IMR-90 (cell line): ENCODE results near the gene RPL10. TPM values are rescaled to one million over a fixed set of nuclear protein-coding genes. Genes with fewer than 3 reads are reported as not detected.

Source experiments
- ATAC-seq: fragments of 200-7000 bp; cut with Tn5 transposase; 2 replicates; pipeline ENCODE4 v1.9.1; 2020; ENCODE audit warnings: low read depth, mild to moderate bottlenecking, moderate library complexity
- BruUV-seq: library from RNA; stranded (reverse); fragments of 400-500 nt; replicated peaks from 2 replicates; lab custom pipeline; 2021; lab: Mats Ljungman, UMichigan
- CTCF ChIA-PET: fragments of 300-600 bp; formaldehyde crosslinking; extraction: SDS; loops from one replicate; lab custom pipeline; 2021; ENCODE audit warnings: antibody characterized with exemption; lab: Yijun Ruan, JAX
- POLR2A ChIA-PET: fragments of 300-600 bp; sonication (Branson Sonifier 250); formaldehyde crosslinking; loops from one replicate; lab custom pipeline; 2022; ENCODE audit warnings: antibody characterized with exemption; ENCODE audit not compliant: unreplicated experiment; lab: Charles Lee
- DNase-seq: peaks from one replicate; pipeline ENCODE4 v3.0.0; 2013
- H2AFZ ChIP-seq: replicated peaks from 2 replicates; pipeline ENCODE3; 2013; ENCODE audit warnings: low read length, mild to moderate bottlenecking; ENCODE audit not compliant: poor library complexity
- H2AK5ac ChIP-seq: 2 replicates; pipeline ENCODE4 v1.6.1; 2013; ENCODE audit warnings: low read depth, low read length, inconsistent platforms
- H2AK9ac ChIP-seq: replicated peaks from 2 replicates; pipeline ENCODE3; 2013; ENCODE audit warnings: mild to moderate bottlenecking, low read depth, low read length, moderate library complexity; ENCODE audit not compliant: poor library complexity
- H2BK120ac ChIP-seq: 2 replicates; pipeline ENCODE4 v1.6.1; 2013; ENCODE audit warnings: low read depth, low read length, inconsistent platforms
- H2BK15ac ChIP-seq: 3 replicates; pipeline ENCODE4 v1.6.1; 2013; ENCODE audit warnings: low read depth, low read length, inconsistent platforms
- H2BK20ac ChIP-seq: 2 replicates; pipeline ENCODE4 v1.6.1; 2013; ENCODE audit warnings: low read depth, mild to moderate bottlenecking, inconsistent platforms, low read length, moderate library complexity
- H2BK5ac ChIP-seq: 2 replicates; pipeline ENCODE4 v1.6.1; 2013; ENCODE audit warnings: mild to moderate bottlenecking, low read depth, low read length, inconsistent platforms; ENCODE audit not compliant: poor library complexity, severe bottlenecking
- H3K14ac ChIP-seq: replicated peaks from 2 replicates; pipeline ENCODE4 v1.6.1; 2013; ENCODE audit warnings: low read depth, low read length, inconsistent platforms
- H3K18ac ChIP-seq: 2 replicates; pipeline ENCODE4 v1.6.1; 2013; ENCODE audit warnings: low read depth, low read length, control low read depth
- H3K23ac ChIP-seq: 2 replicates; pipeline ENCODE4 v1.6.1; 2013; ENCODE audit warnings: low read depth, low read length, inconsistent platforms
- H3K27ac ChIP-seq: 2 replicates; pipeline ENCODE4 v1.5.1; 2013; ENCODE audit warnings: mild to moderate bottlenecking, control low read depth, low read length; ENCODE audit not compliant: insufficient read depth
- H3K27me3 ChIP-seq: 2 replicates; pipeline ENCODE4 v1.6.1; 2013; ENCODE audit warnings: low read length; ENCODE audit not compliant: control insufficient read depth, insufficient read depth
- H3K36me3 ChIP-seq: 2 replicates; pipeline ENCODE4 v1.6.1; 2013; ENCODE audit warnings: low read length, mixed read lengths; ENCODE audit not compliant: control insufficient read depth, insufficient read depth
- H3K4ac ChIP-seq: 2 replicates; pipeline ENCODE4 v1.6.1; 2013; ENCODE audit warnings: low read depth, low read length, inconsistent platforms
- H3K4me1 ChIP-seq: 2 replicates; pipeline ENCODE4 v1.6.1; 2013; ENCODE audit warnings: low read length, mixed read lengths; ENCODE audit not compliant: control insufficient read depth, insufficient read depth
- H3K4me2 ChIP-seq: 2 replicates; pipeline ENCODE4 v1.6.1; 2013; ENCODE audit warnings: low read depth, mild to moderate bottlenecking, control low read depth, low read length, moderate library complexity
- H3K4me3 ChIP-seq: 2 replicates; pipeline ENCODE4 v1.5.1; 2013; ENCODE audit warnings: low read depth, mild to moderate bottlenecking, control low read depth, low read length, moderate library complexity; ENCODE audit not compliant: insufficient read depth
- H3K56ac ChIP-seq: 2 replicates; pipeline ENCODE4 v1.6.1; 2013; ENCODE audit warnings: low read length, inconsistent platforms; ENCODE audit not compliant: insufficient read depth; ENCODE audit errors: extremely low read depth
- H3K79me1 ChIP-seq, 2 experiments: 2 replicates each; pipeline ENCODE4 v1.6.1; 2013; ENCODE audit warnings: low read length in 2 of 2, inconsistent platforms in 1 of 2, low read depth in 1 of 2
- H3K9ac ChIP-seq: 2 replicates; pipeline ENCODE4 v1.6.1; 2013; ENCODE audit warnings: low read depth, low read length, control low read depth
- H3K9me1 ChIP-seq: 2 replicates; pipeline ENCODE4 v1.6.1; 2013; ENCODE audit warnings: low read length, inconsistent platforms; ENCODE audit not compliant: insufficient read depth
- H3K9me3 ChIP-seq: 2 replicates; pipeline ENCODE4 v1.6.1; 2013; ENCODE audit warnings: low read length; ENCODE audit not compliant: control insufficient read depth, insufficient read depth
- H4K20me1 ChIP-seq: 2 replicates; pipeline ENCODE4 v1.6.1; 2013; ENCODE audit warnings: low read length, inconsistent platforms; ENCODE audit not compliant: insufficient read depth
- H4K5ac ChIP-seq: 2 replicates; pipeline ENCODE4 v1.6.1; 2013; ENCODE audit warnings: mild to moderate bottlenecking, low read depth, low read length, control low read depth
- H4K8ac ChIP-seq, 2 experiments: 2 replicates each; pipeline ENCODE4 v1.6.1; 2013; ENCODE audit warnings: low read depth in 2 of 2, low read length in 2 of 2, control low read depth in 1 of 2, inconsistent platforms in 1 of 2
- H4K91ac ChIP-seq: 2 replicates; pipeline ENCODE4 v1.6.1; 2013; ENCODE audit warnings: low read depth, low read length, inconsistent platforms; ENCODE audit not compliant: insufficient read depth
- BHLHE40 ChIP-seq: fragments of 150-350 bp; IDR thresholded peaks from 2 replicates; pipeline ENCODE4 v1.6.1; 2016; ENCODE audit warnings: mild to moderate bottlenecking, low read depth, low read length
- CEBPB ChIP-seq: IDR thresholded peaks from 2 replicates; pipeline ENCODE4 v1.6.1; 2012; ENCODE audit warnings: low read depth, low read length, improper control_type of control experiment
- CHD1 ChIP-seq: IDR thresholded peaks from 2 replicates; pipeline ENCODE4 v1.6.1; 2012; ENCODE audit warnings: low read depth, low read length, improper control_type of control experiment
- FOS ChIP-seq: fragments of 150-350 bp; IDR thresholded peaks from 2 replicates; pipeline ENCODE4 v1.6.1; 2016; ENCODE audit warnings: low read depth, low read length
- MAFK ChIP-seq: IDR thresholded peaks from 2 replicates; pipeline ENCODE4 v1.6.1; 2012; ENCODE audit warnings: low read depth, low read length, improper control_type of control experiment
- MAZ ChIP-seq: IDR thresholded peaks from 2 replicates; pipeline ENCODE4 v1.6.1; 2012; ENCODE audit warnings: low read depth, mild to moderate bottlenecking, low read length, improper control_type of control experiment, moderate library complexity, borderline replicate concordance
- MXI1 ChIP-seq: IDR thresholded peaks from 2 replicates; pipeline ENCODE4 v1.6.1; 2012; ENCODE audit warnings: low read depth, mild to moderate bottlenecking, low read length, moderate library complexity, borderline replicate concordance
- NFE2L2 ChIP-seq: fragments of 150-350 bp; IDR thresholded peaks from 2 replicates; pipeline ENCODE4 v1.6.1; 2016; ENCODE audit warnings: low read depth, mild to moderate bottlenecking, low read length
- POLR2A ChIP-seq: IDR thresholded peaks from 2 replicates; pipeline ENCODE4 v1.6.1; 2012; ENCODE audit warnings: mild to moderate bottlenecking, low read depth, low read length
- RAD21 ChIP-seq: IDR thresholded peaks from 2 replicates; pipeline ENCODE4 v1.6.1; 2012; ENCODE audit warnings: low read length, improper control_type of control experiment
- RCOR1 ChIP-seq: IDR thresholded peaks from 2 replicates; pipeline ENCODE4 v1.6.1; 2012; ENCODE audit warnings: mild to moderate bottlenecking, low read length, improper control_type of control experiment; ENCODE audit not compliant: insufficient replicate concordance
- RFX5 ChIP-seq: IDR thresholded peaks from 2 replicates; pipeline ENCODE4 v1.8.0; 2012; ENCODE audit warnings: low read depth, mild to moderate bottlenecking, low read length, moderate library complexity
- SMC3 ChIP-seq: fragments of 150-350 bp; IDR thresholded peaks from 2 replicates; pipeline ENCODE4 v1.6.1; 2016; ENCODE audit warnings: low read depth, mild to moderate bottlenecking, antibody characterized with exemption, low read length, moderate library complexity
- WGBS, 2 experiments: methylation state at CpG; one replicate each; pipeline versions ENCODE4 v1.1.5 to v1.1.7; 2013; ENCODE audit warnings: missing lambda C conversion rate in 2 of 2; ENCODE audit not compliant: insufficient read length in 1 of 2; ENCODE audit errors: extremely low coverage in 2 of 2; 5-methylcytosine and 5-hydroxymethylcytosine counted together
- dilution Hi-C: fragments of 300-500 bp; cut with HindIII; formaldehyde crosslinking; loops from one replicate; pipeline ENCODE4 v1.14.3; 2018; ENCODE audit warnings: low sequenced_read_pairs; ENCODE audit not compliant: unreplicated experiment
- in situ Hi-C: fragments of 300-500 bp; cut with MboI; formaldehyde crosslinking; loops from 3 replicates; pipeline ENCODE4 v1.14.3; 2019; ENCODE audit warnings: low sequenced_read_pairs, inconsistent platforms, mixed read lengths
- intact Hi-C: fragments of 100-400 bp; cut with micrococcal nuclease; formaldehyde crosslinking; loops from 2 replicates; pipeline ENCODE4 v1.10.0; 2022
- polyA plus RNA-seq, 3 experiments: library from polyadenylated mRNA; depleted of rRNA; stranded (reverse); fragments of >200 nt; gene quantifications; 2 replicates each; pipeline ENCODE4 v1.2.3, GENCODE V29; 2012; ENCODE audit warnings: low replicate concordance in 1 of 3
- total RNA-seq: library from RNA; depleted of rRNA; stranded (reverse); fragments of >200 nt; gene quantifications from 2 replicates; pipeline ENCODE4 v1.2.3, GENCODE V29; 2012
- TF ChIP-seq, protein P1 (sequence below): fragments of 150-350 bp; IDR thresholded peaks from 2 replicates; pipeline ENCODE4 v1.6.1; 2016; ENCODE audit warnings: low read depth, mild to moderate bottlenecking, low read length, moderate library complexity, borderline replicate concordance
- TF ChIP-seq, protein P2 (sequence below): conservative IDR thresholded peaks from 2 replicates; pipeline ENCODE4 v1.5.1; 2012; ENCODE audit warnings: mild to moderate bottlenecking, low read depth, low read length, improper control_type of control experiment
- TF ChIP-seq, protein P3 (sequence below): fragments of 150-350 bp; IDR thresholded peaks from 2 replicates; pipeline ENCODE4 v1.6.1; 2017; ENCODE audit warnings: mild to moderate bottlenecking, antibody characterized with exemption, low read length, low read depth

The RPL10 gene
- total and polyA plus RNA-seq, 2 of the 4 experiments (the other 2 are of a cell fraction): 1,582 to 7,467 TPM

DNA sequence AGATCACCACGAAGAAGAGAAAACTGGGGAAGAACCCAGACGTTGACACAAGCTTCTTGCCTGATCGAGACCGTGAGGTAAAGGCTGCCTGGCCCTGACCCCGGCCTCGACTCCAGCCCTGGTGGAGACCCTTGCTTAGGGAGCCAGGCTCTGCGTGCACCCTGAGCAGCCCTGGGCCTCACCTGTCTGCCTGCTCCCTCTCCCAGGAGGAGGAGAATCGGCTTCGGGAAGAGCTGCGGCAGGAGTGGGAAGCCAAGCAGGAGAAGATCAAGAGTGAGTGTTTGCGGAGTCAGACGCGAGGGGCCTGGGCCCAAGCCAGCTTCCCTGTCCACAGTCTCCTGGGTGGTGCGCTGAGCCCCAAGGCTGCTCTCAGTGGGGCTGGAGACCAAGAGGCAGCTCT lies 50.3 kb downstream of the RPL10 start:
- no peak for TF ChIP-seq MAFK
- TF ChIP-seq RAD21: no peak
- TF ChIP-seq, protein P1, sequence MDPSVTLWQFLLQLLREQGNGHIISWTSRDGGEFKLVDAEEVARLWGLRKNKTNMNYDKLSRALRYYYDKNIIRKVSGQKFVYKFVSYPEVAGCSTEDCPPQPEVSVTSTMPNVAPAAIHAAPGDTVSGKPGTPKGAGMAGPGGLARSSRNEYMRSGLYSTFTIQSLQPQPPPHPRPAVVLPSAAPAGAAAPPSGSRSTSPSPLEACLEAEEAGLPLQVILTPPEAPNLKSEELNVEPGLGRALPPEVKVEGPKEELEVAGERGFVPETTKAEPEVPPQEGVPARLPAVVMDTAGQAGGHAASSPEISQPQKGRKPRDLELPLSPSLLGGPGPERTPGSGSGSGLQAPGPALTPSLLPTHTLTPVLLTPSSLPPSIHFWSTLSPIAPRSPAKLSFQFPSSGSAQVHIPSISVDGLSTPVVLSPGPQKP: no peak
- TF ChIP-seq NFE2L2: no peak
- TF ChIP-seq FOS: no peak
- no peak for TF ChIP-seq CHD1
- TF ChIP-seq CEBPB: no peak
- TF ChIP-seq MXI1: no peak
- no peak for TF ChIP-seq POLR2A
- no peak for TF ChIP-seq BHLHE40
- TF ChIP-seq, protein P2, sequence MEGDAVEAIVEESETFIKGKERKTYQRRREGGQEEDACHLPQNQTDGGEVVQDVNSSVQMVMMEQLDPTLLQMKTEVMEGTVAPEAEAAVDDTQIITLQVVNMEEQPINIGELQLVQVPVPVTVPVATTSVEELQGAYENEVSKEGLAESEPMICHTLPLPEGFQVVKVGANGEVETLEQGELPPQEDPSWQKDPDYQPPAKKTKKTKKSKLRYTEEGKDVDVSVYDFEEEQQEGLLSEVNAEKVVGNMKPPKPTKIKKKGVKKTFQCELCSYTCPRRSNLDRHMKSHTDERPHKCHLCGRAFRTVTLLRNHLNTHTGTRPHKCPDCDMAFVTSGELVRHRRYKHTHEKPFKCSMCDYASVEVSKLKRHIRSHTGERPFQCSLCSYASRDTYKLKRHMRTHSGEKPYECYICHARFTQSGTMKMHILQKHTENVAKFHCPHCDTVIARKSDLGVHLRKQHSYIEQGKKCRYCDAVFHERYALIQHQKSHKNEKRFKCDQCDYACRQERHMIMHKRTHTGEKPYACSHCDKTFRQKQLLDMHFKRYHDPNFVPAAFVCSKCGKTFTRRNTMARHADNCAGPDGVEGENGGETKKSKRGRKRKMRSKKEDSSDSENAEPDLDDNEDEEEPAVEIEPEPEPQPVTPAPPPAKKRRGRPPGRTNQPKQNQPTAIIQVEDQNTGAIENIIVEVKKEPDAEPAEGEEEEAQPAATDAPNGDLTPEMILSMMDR: no peak
- no peak for TF ChIP-seq SMC3
- no peak for TF ChIP-seq RCOR1
- no peak for TF ChIP-seq RFX5
- no peak for TF ChIP-seq MAZ
- TF ChIP-seq, protein P3, sequence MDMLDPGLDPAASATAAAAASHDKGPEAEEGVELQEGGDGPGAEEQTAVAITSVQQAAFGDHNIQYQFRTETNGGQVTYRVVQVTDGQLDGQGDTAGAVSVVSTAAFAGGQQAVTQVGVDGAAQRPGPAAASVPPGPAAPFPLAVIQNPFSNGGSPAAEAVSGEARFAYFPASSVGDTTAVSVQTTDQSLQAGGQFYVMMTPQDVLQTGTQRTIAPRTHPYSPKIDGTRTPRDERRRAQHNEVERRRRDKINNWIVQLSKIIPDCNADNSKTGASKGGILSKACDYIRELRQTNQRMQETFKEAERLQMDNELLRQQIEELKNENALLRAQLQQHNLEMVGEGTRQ: no peak
- Histone ChIP-seq H3K27ac (no peak overlapping the region), H3K36me3 (peaks cover 47% of the 10 kb centered on the region), H2BK120ac (no peak overlapping the region), H3K27me3 (no peaks in the 10 kb centered on the region), H2AK5ac (no peak overlapping the region), H4K5ac (no peak overlapping the region), H2BK20ac (no peak overlapping the region), H3K4me2 (no peak overlapping the region), H3K9me1 (no peaks in the 10 kb centered on the region), H4K91ac (no peak overlapping the region), H2BK5ac (no peak overlapping the region), H3K4me3 (no peak overlapping the region), H3K4me1 (peaks cover 8% of the 10 kb centered on the region; the same call in 1 of the 2 replicates), H3K9me3 (no peaks in the 10 kb centered on the region; the same call in 1 of the 2 replicates), H2AK9ac (no peak overlapping the region), H3K56ac (no peak overlapping the region), H2AFZ (no peak overlapping the region), H3K79me1 (peaks cover 0 to 32% of the 10 kb centered on the region in 2 experiments; a peak in 2 of 4 replicates), H3K18ac (no peak overlapping the region), H3K4ac (no peak overlapping the region), H3K9ac (no peak overlapping the region), H3K14ac (no peak overlapping the region), H4K8ac (no peak overlapping the region), H2BK15ac (no peak overlapping the region), H4K20me1 (no peaks in the 10 kb centered on the region; the same call in 1 of the 2 replicates), H3K23ac (no peak overlapping the region)
- dilution Hi-C loops: no loop called here
- no TSS peak for BruUV-seq
- WGBS, 2 experiments: 94% methylated on average over 5 of the region's 14 CpGs; no CpG with 5 or more reads in 1 of the 2 experiments
- ChIA-PET POLR2A (no interaction called here), CTCF (no interaction called here)
- no peak for DNase-seq
- ATAC-seq: no peak
- intact Hi-C loops: no loop called here
- in situ Hi-C loops: no loop called here
